ENCODE data around the gene FAM193B. TPM values are rescaled to one million over a fixed set of nuclear protein-coding genes. Genes with fewer than 3 reads are reported as not detected.

Gene FAM193B
- 71.2 and 85.5 TPM in 2 replicates for total RNA-seq

GRCh38 chr5:177554474-177555111, at the start of gene FAM193B:
Gene FAM193B, minus strand, starts transcription at chr5:177554563. Its CDS starts 105 bp downstream, at chr5:177554458.
- Mint-ChIP-seq H3K27ac (peak within 1 kb of the TSS; percentile 79), H3K27me3 (no peaks in the 10 kb centered on the region)

GRCh38 chr5:177604116-177604521, 49.8 kb upstream of the FAM193B start:
- no peak for DNase-seq
- peaks cover 8% of the 10 kb centered on the region for H3K36me3 Mint-ChIP-seq (ENCODE audit: low read depth)
- no peaks in the 10 kb centered on the region for H3K27me3 Mint-ChIP-seq
- H3K27ac Mint-ChIP-seq, result no peak overlapping the region
- peaks cover 13% of the 10 kb centered on the region for H3K4me1 Mint-ChIP-seq
- no peak overlapping the region for H3K4me3 Mint-ChIP-seq
- intact Hi-C loops (cut with micrococcal nuclease), result no loop called here
- no peaks in the 10 kb centered on the region for H3K9me3 Mint-ChIP-seq

More at GRCh38 chr5:177554474-177555111, at the start of gene FAM193B:
- Mint-ChIP-seq H3K9me3 (no peaks in the 10 kb centered on the region), H3K36me3 (ENCODE audit: low read depth) (peaks cover 10% of the 10 kb centered on the region), H3K4me1 (peaks cover 31% of the 10 kb centered on the region), H3K4me3 (peak within 1 kb of the TSS; percentile 88)
- intact Hi-C loops (cut with micrococcal nuclease), result loop anchor here (2.0 to 5.0 kb wide), 2 partner anchors 37 to 38 kb away; partner anchors contain the start of genes DDX41 and TMED9
- DNase-seq, result peak; percentile 99

- H3K36me3 Mint-ChIP-seq (ENCODE audit: low read depth), result peaks cover 8% of the 10 kb centered on the region
- no peaks in the 10 kb centered on the region for H3K9me3 Mint-ChIP-seq
- peaks cover 17% of the 10 kb centered on the region for H3K4me1 Mint-ChIP-seq
- peak; percentile 57 for DNase-seq
- intact Hi-C loops (cut with micrococcal nuclease), result no loop called here
- no peak overlapping the region for H3K27ac Mint-ChIP-seq
- H3K4me3 Mint-ChIP-seq, result no peak overlapping the region
- no peaks in the 10 kb centered on the region for H3K27me3 Mint-ChIP-seq
Measured at GRCh38 chr5:177603631-177604030, 49.3 kb upstream of the FAM193B start.

- DNase-seq, result no peak
- Mint-ChIP-seq H3K27me3 (no peaks in the 10 kb centered on the region), H3K9me3 (no peaks in the 10 kb centered on the region), H3K4me3 (no peak overlapping the region), H3K4me1 (peaks cover 20% of the 10 kb centered on the region), H3K36me3 (ENCODE audit: low read depth) (peaks cover 11% of the 10 kb centered on the region), H3K27ac (no peak overlapping the region)
- intact Hi-C loops (cut with micrococcal nuclease), result no loop called here
Measured at GRCh38 chr5:177602458-177602830, 48.1 kb upstream of the FAM193B start.

- Mint-ChIP-seq H3K27ac (no peak overlapping the region), H3K4me1 (peaks cover 20% of the 10 kb centered on the region), H3K27me3 (no peaks in the 10 kb centered on the region), H3K36me3 (ENCODE audit: low read depth) (peaks cover 11% of the 10 kb centered on the region), H3K9me3 (no peaks in the 10 kb centered on the region), H3K4me3 (peak overlapping the region; percentile 97)
- intact Hi-C loops (cut with micrococcal nuclease), result no loop called here
- peak; percentile 59 for DNase-seq
Measured at GRCh38 chr5:177601577-177602457, 47.5 kb upstream of the FAM193B start.

GRCh38 chr5:177601126-177601525, 46.8 kb upstream of the FAM193B start:
- Mint-ChIP-seq H3K36me3 (ENCODE audit: low read depth) (peaks cover 18% of the 10 kb centered on the region), H3K27me3 (no peaks in the 10 kb centered on the region), H3K27ac (peak overlapping the region; percentile 92), H3K4me1 (peaks cover 20% of the 10 kb centered on the region), H3K4me3 (peak overlapping the region; percentile 97), H3K9me3 (no peaks in the 10 kb centered on the region)
- peak; percentile 57 for DNase-seq
- intact Hi-C loops (cut with micrococcal nuclease), result no loop called here

- intact Hi-C loops (cut with micrococcal nuclease), result no loop called here
- peak overlapping the region; percentile 92 for H3K27ac Mint-ChIP-seq
- peaks cover 18% of the 10 kb centered on the region for H3K4me1 Mint-ChIP-seq
- no peaks in the 10 kb centered on the region for H3K27me3 Mint-ChIP-seq
- peak overlapping the region; percentile 97 for H3K4me3 Mint-ChIP-seq
- peaks cover 22% of the 10 kb centered on the region for H3K36me3 Mint-ChIP-seq (ENCODE audit: low read depth)
- no peaks in the 10 kb centered on the region for H3K9me3 Mint-ChIP-seq
- DNase-seq, result peak; percentile 71
Measured at GRCh38 chr5:177600508-177601018, 46.2 kb upstream of the FAM193B start.

GRCh38 chr5:177599731-177600507, 45.6 kb upstream of the FAM193B start, which contains the start of gene B4GALT7:
Gene B4GALT7, plus strand, starts transcription at chr5:177600132. Its CDS starts 79 bp downstream, at chr5:177600211.
- peaks cover 17% of the 10 kb centered on the region for H3K4me1 Mint-ChIP-seq
- intact Hi-C loops (cut with micrococcal nuclease), result loop anchor here (10.0 kb wide), 1 partner anchor 195 kb away; the partner anchor contains the start of genes F12 and PFN3
- no peaks in the 10 kb centered on the region for H3K9me3 Mint-ChIP-seq
- H3K27ac Mint-ChIP-seq, result peak within 1 kb of the TSS; percentile 92
- peaks cover 23% of the 10 kb centered on the region for H3K36me3 Mint-ChIP-seq (ENCODE audit: low read depth)
- H3K4me3 Mint-ChIP-seq, result peak within 1 kb of the TSS; percentile 97
- no peaks in the 10 kb centered on the region for H3K27me3 Mint-ChIP-seq
- peak; percentile 96 for DNase-seq

GRCh38 chr5:177598477-177598876, 44.1 kb upstream of the FAM193B start:
- Mint-ChIP-seq H3K4me3 (peak overlapping the region; percentile 97), H3K27ac (peak overlapping the region; percentile 48), H3K9me3 (no peaks in the 10 kb centered on the region), H3K4me1 (peaks cover 23% of the 10 kb centered on the region), H3K36me3 (ENCODE audit: low read depth) (peaks cover 37% of the 10 kb centered on the region), H3K27me3 (no peaks in the 10 kb centered on the region)
- intact Hi-C loops (cut with micrococcal nuclease), result loop anchor here (10.0 kb wide), 1 partner anchor 194 kb away; the partner anchor contains the start of genes F12 and PFN3
- peak; percentile 56 for DNase-seq

- H3K36me3 Mint-ChIP-seq (ENCODE audit: low read depth), result peaks cover 47% of the 10 kb centered on the region
- H3K27ac Mint-ChIP-seq, result no peak overlapping the region
- intact Hi-C loops (cut with micrococcal nuclease), result loop anchor here (10.0 kb wide), 1 partner anchor 192 kb away; the partner anchor contains the start of genes F12 and PFN3
- no peak for DNase-seq
- H3K4me1 Mint-ChIP-seq, result peaks cover 27% of the 10 kb centered on the region
- H3K9me3 Mint-ChIP-seq, result no peaks in the 10 kb centered on the region
- no peaks in the 10 kb centered on the region for H3K27me3 Mint-ChIP-seq
- H3K4me3 Mint-ChIP-seq, result no peak overlapping the region
Measured at GRCh38 chr5:177596775-177597238, 42.4 kb upstream of the FAM193B start.

- Mint-ChIP-seq H3K9me3 (no peaks in the 10 kb centered on the region), H3K36me3 (ENCODE audit: low read depth) (peaks cover 47% of the 10 kb centered on the region), H3K27ac (no peak overlapping the region), H3K27me3 (no peaks in the 10 kb centered on the region), H3K4me3 (no peak overlapping the region), H3K4me1 (peaks cover 32% of the 10 kb centered on the region)
- intact Hi-C loops (cut with micrococcal nuclease), result loop anchor here (10.0 kb wide), 1 partner anchor 191 kb away; the partner anchor contains the start of genes F12 and PFN3
- DNase-seq, result no peak
Measured at GRCh38 chr5:177595991-177596774, 41.8 kb upstream of the FAM193B start.

- Mint-ChIP-seq H3K27ac (no peak overlapping the region), H3K27me3 (peaks cover 7% of the 10 kb centered on the region), H3K9me3 (no peaks in the 10 kb centered on the region), H3K36me3 (ENCODE audit: low read depth) (peaks cover 44% of the 10 kb centered on the region), H3K4me1 (peaks cover 24% of the 10 kb centered on the region), H3K4me3 (no peak overlapping the region)
- no peak for DNase-seq
- intact Hi-C loops (cut with micrococcal nuclease), result loop anchor here (10.0 kb wide), 1 partner anchor 190 kb away; the partner anchor contains the start of genes F12 and PFN3
Measured at GRCh38 chr5:177595026-177595585, 40.7 kb upstream of the FAM193B start.
